Ramos (cell line): ENCODE measurements around the gene NRK.
"Not testable (repeated sequence)": the region's sequence is repeated elsewhere in the genome, so short reads cannot be mapped to it uniquely, and the experiment has no call there.

Source experiments
- in situ Hi-C: fragments of 300-500 bp; cut with MboI; formaldehyde crosslinking; loops from one replicate; pipeline ENCODE4 v1.14.3; 2022; ENCODE audit warnings: low sequenced_read_pairs; ENCODE audit not compliant: unreplicated experiment

Gene NRK

DNA sequence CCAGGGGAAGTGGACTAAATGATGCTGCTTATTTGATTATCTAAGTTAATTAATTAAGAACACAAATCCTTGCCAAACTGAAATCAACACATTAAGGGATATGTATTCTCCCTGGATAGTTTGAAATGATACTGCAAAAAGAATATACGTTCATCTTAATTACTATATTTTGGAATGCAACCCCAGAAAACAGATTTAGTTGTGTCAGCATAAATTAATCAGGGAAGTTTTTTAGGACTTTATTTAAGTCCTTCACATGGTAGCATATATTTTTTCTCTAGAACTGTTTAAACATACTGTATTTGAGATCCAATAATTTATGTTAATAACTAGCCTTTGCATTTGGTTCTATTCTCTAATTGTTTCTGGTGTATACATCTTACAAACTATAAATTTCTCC lies 52.5 kb downstream of the NRK start:
- in situ Hi-C loops, result no loop called here

- in situ Hi-C loops, result no loop called here
Measured at GRCh38 chrX:105876658-105877057, 54.3 kb downstream of the NRK start.

- in situ Hi-C loops, result no loop called here
Measured at GRCh38 chrX:105880491-105880890, 58.2 kb downstream of the NRK start.

- in situ Hi-C loops, result no loop called here
Measured at GRCh38 chrX:105882581-105883275, 60.4 kb downstream of the NRK start.

DNA sequence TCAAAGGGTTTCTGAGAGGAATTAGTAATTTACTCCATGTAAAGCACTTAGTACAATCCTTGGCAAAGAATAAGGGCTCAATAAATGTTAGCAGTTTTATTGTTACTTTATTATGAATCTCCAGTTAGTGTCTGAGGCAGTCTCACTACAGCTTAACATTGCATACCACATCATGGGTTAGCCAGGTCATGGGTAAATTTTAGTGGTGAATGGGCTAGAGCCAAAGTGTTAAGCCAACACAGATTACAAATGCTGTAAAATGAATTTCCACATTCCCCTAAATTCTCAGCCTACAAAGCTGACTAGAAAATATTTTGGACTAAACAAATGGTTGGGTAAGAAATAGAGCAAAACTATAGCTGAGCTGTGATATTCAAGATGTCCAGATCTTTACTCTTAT lies 72.4 kb downstream of the NRK start:
- in situ Hi-C loops, result no loop called here

DNA sequence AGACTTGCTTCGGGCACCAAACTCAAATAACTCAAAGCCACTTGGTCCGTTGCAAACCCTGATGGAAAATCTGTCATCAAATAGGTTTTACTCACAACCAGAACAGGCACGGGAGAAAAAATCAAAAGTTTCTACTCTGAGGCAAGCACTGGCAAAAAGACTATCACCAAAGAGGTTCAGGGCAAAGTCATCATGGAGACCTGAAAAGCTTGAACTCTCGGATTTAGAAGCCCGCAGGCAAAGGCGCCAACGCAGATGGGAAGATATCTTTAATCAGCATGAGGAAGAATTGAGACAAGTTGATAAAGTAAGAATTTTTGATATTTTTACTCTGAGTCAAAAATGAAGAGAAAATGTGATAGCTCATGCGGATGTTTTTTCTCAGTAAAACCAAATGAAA lies 87.2 kb downstream of the NRK start:
- in situ Hi-C loops, result no loop called here

- in situ Hi-C loops, result no loop called here
Measured at GRCh38 chrX:105910563-105911105, 88.3 kb downstream of the NRK start.

GRCh38 chrX:105945266-105945665 lies 122.9 kb downstream of the NRK start:
- in situ Hi-C loops, result no loop called here

- in situ Hi-C loops, result no loop called here
Measured at GRCh38 chrX:105969487-105969886, 147.1 kb downstream of the NRK start.

- in situ Hi-C loops, result no loop called here
Measured at GRCh38 chrX:105972690-105973386, 150.5 kb downstream of the NRK start.

DNA sequence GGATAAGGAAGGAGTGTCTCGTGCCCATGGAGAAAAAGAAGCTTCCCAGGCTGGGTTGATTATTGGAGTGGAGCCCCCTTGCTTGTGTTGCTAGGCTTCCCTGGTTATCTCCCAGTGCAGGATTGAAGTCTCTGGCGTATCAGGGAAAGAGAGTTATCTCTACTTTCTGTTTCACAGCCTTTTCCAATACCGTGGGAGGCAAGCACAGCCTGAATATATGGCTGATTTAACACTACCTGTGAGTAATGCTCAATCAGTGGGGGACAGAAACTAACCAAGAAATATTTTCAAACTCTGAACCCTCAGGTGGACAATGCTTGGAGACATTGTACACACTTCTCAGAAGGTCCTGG lies 151.0 kb downstream of the NRK start:
- in situ Hi-C loops, result no loop called here

DNA sequence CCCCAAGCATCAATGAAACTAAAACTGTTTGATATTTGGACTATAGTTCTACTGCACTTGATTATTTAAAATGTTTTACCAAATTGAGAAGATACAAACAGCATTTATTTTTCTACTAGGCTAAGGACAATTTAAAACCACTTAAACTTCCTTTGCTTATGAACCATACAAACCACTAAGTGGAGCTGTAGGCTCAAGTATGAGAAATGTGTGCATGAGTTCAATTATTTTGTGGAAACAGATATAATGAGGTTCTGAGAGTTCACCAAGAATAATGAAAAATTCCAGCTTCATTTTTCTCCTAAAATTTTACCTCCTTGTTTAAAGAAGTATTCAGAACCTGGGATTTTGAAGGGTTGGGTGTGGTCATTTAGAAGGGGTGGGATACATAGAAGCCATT lies 153.0 kb downstream of the NRK start:
- in situ Hi-C loops, result no loop called here

DNA sequence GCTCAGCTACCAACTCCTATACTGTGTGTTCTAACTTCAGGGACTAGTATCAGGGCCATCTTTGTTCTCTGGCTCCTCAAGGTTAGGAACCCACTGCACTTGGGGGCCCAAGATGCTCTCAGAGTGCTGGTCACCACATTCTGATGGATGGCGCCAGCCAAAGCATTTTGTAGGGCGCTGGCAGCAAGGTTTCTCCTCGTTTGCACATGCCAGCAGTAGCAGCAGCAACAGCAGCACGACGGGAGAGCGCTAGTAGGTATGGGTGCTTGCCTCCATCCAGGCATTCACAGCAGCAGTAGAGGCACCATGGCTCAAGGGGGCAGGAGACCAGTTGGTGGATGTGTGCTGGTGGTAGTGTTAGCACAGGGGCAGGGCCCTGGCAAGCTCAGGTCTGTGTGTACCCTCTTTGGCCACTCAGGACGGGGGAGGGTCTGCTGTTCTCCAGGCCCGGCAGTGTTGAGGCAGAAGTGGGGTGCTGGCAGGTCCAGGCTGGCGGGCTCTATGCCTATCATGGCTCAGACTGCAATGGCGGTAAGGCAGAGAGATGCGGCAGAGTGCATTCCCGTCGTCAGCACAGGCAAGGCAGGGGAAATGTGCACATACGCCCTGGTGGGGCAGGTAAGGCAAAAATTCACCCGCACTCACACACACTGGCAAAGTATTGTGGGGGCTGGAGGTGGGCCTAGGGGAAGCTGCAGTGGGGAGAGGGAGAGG lies 159.6 kb downstream of the NRK start:
- in situ Hi-C loops, result no loop called here

DNA sequence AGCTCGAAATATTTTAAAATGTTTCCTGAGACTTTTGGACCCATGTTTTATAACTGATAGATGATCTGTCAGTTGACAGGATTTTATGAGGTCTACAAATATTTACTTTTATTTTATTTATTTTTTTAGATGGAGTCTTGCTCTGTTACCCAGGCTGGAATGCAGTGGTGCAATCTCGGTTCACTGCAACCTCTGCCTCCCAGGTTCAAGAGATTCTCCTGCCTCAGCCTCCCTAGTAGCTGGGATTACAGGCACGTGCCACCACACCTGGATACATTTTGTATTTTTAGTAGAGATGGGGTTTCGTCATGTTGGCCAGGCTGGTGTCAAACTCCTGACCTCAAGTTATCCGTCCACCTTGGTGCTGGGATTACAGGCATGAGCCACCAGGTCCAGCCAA lies 166.1 kb downstream of the NRK start:
- in situ Hi-C loops, result not testable (repeated sequence)

GRCh38 chrX:105999294-105999693 lies 177.0 kb downstream of the NRK start:
- in situ Hi-C loops, result no loop called here

DNA sequence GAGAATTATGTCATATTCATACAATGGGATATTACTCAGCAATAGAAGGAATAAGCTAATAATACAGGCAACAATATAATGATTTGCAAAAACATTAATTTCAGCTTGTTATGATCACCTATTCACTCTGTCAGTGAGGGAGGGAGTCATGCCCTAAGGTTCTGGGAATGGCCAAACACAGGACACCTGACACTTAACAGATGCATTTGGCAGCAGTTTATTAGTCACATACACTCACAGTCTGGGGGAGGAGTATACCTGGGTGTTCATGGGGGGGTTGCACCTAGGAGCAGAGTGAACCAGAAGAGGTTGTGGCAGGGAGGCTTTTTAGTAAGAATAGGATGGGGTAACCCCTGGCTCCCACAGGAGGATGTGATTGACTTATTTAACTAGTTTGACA lies 177.9 kb downstream of the NRK start:
- in situ Hi-C loops, result no loop called here

GRCh38 chrX:106000609-106001008 lies 178.3 kb downstream of the NRK start:
- in situ Hi-C loops, result not testable (repeated sequence)

DNA sequence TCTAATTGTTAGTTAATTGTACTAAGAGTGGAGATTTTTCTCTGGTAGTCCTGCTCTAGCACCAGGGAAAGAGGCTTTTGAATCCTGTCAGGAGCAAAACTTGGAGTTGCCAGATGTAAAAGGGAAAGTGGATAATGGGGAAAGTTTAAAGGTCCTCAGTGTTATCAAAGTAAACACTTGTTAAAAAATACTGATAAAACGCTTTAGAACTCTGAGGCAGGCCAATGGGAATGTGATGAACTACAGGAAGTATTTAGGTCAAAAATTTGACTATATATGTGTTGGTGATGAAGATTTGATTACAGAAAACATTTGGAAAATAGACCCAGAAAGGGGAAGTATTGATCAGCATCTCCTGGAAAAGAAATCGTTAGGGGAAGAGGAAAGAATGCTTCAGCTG lies 183.3 kb downstream of the NRK start:
- in situ Hi-C loops, result no loop called here

DNA sequence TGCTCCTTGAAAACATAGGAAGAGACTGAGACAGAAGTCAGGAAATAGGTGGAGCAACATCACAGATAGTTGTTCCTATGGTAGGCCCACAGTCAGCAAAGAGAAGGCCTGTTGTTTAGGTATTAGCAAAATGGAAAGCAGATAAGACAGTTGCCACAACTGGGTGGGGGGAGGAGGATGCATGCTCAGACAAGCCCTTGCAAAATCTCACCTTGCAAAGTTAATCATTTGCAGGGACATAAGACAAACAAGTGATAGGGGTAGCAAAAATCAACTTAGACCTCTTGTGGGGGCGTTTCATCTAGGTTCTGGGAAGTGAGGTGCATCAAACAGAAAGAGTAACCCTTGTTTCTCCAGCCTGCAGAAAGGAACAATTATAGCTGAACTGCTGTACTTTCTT lies 185.5 kb downstream of the NRK start:
- in situ Hi-C loops, result no loop called here
